ENCODE measurements around the gene TEX26.

The TEX26 gene

GRCh38 chr13:30976025-30976424 is 43.6 kb downstream of the TEX26 start:
- no peak for DNase-seq (ENCODE audit: low read depth in 2 of 2)

DNA sequence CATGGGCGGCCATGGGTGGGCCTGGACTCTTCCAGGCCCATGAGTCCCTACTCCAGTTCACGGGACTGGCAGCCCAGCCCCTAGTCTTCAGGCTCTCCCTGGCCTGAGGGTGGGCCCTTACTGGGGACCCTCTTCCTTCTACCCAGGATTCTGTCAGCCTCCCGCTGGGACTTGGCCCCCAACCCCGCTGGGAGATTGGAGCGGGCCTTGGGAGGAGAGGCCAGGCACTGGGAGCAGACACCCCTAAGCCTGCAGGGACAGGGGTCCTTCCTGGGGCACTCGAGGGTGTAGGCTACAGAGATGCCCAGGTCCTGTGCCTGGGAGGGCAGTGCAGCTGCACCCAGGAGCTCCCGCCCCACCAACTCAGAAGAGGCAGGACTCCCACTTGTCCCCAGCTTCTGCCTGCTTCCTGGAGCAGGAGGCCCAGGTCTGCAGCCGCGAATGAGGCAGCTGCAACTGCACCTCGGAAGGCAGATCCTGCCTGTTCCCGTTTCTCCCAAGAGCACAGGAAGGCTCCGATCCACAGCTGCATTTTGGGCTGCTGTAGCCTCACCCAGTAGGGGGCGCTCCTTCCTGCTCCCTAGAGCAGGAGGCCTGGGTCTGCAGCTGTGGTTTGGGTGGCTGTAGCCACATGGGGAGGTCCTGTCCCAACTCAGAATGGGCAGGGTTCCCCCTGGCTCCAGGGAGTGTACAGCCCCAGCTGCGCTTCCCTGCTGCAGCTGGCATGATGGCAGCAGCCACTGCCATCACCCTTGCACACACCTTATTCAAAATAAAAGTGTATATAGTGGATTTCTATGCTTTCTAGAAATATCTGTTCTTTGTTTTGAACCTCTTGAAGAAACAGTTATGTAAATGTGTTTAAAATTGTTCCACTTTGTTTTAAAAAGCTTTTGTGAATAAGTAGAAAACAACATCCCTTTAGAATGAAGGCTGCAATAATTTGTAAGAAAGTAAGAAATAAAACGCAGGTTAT is 46.8 kb downstream of the TEX26 start:
- DNase-seq (ENCODE audit: low read depth in 2 of 2): peak; percentile 23 to 43

- no peak for DNase-seq (ENCODE audit: low read depth in 2 of 2)
These were observed 50.0 kb downstream of the TEX26 start for GRCh38 chr13:30982506-30982905.

- DNase-seq (ENCODE audit: low read depth in 2 of 2): no peak
These were observed 50.5 kb downstream of the TEX26 start for GRCh38 chr13:30982906-30983305.

DNA sequence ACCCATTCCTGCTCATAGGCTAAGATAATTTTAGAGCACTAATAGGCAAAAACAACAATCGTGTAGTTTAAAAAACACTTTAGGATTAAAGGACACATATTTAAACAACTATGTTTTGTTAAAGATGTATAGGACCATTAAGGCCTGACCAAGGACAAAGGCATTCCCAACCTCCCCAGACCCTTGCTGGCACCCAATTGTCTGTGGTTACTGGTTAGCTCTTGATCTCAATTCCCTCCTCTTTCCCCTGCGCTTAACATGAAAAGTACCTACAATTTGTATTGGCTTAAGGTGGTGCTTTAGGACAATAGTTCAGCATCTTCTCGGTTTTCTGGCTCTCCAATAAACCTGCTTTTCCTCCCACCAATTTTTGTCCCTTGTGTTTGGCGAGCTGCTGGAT is 51.0 kb downstream of the TEX26 start:
- DNase-seq (ENCODE audit: low read depth in 2 of 2): no peak

DNA sequence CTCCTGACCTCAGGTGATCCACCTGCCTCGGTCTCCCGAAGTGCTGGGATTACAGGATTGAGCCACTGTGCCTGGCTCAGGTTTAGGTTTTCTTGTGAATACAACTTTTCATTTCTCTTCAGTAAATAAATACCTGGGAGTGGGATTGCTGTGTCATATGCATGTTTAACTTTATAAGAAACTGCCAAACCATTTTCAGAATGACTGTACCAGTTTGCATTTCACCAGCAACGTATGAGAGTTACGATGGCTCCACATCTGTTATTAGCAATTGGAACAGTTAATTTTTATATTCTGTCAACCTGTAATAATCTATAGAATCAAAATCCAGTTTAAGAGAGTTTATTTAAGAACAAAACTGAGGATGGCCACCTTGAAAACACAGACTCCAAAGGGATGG is 52.2 kb downstream of the TEX26 start:
- DNase-seq (ENCODE audit: low read depth in 2 of 2): no peak

GRCh38 chr13:30985637-30986205 is 53.3 kb downstream of the TEX26 start:
- DNase-seq (ENCODE audit: low read depth in 2 of 2): no peak

DNA sequence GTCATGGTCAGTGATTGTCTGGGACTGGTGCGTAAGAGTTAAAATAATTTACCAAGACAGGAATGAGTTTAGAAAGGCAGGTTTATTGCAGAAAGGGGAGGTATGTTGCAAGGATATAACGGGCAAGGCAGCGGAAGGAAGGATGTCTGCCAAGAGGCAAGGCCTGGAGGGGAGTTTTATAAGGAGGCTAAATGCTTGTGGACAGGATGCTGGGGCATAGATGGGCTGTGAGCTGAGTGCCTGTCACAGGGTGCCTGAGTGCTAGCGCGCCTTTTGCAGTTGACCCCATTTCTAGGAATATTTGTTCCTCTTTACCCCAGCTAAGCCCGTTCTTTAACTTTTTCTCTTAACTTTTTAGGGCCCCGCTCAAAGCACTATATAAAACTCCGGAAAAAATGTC is 58.7 kb downstream of the TEX26 start:
- no peak for DNase-seq (ENCODE audit: low read depth in 2 of 2)

GRCh38 chr13:30991922-30992321 is 59.5 kb downstream of the TEX26 start:
- no peak for DNase-seq (ENCODE audit: low read depth in 2 of 2)

DNA sequence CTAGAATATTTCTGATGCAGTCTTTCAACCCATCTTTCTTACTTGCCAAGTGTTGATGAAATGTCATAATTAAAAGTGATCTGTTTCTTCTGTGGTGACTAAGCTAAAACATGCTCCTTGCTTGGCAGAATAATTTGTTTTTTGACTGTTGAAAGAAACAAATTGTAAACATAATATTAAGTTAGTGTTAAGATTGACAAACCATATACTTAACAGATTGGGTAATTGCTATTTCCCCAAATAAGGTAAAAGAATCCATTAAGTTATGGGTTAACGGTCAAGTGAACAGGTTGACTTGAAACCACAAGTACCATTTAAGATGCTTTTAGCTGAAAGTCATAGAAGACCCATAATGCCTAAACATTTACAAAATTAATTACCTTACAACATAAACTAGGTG is 62.9 kb downstream of the TEX26 start:
- no peak for DNase-seq (ENCODE audit: low read depth in 2 of 2)

- DNase-seq (ENCODE audit: low read depth in 2 of 2): no peak
These were observed 65.2 kb downstream of the TEX26 start for GRCh38 chr13:30997697-30998096.

- DNase-seq (ENCODE audit: low read depth in 2 of 2): no peak
These were observed 66.0 kb downstream of the TEX26 start for GRCh38 chr13:30998136-30999088.

- no peak for DNase-seq (ENCODE audit: low read depth in 2 of 2)
These were observed 68.4 kb downstream of the TEX26 start for GRCh38 chr13:31000889-31001288.

GRCh38 chr13:31001647-31002046 is 69.2 kb downstream of the TEX26 start:
- DNase-seq (ENCODE audit: low read depth in 2 of 2): no peak

DNA sequence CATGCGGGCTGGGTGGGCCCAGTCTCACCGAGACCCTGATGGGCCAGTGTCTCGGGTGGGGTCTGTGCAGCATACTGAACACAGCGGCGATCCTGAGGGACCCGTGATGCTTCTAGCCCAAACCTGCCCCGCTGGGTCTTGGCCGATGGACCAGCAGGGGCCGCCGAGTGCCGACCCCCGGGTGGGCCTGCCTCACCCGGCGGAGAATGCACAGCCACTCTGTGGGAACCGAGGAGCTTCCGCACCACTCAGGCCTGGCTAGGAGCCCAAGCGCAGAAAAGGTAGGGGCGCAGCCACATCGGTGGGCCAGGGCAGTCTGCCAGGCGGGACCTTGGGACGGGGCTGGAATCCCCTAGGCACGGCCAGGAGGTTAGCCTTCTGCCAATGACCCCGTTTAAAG is 72.6 kb downstream of the TEX26 start:
- DNase-seq (ENCODE audit: low read depth in 2 of 2): no peak

DNA sequence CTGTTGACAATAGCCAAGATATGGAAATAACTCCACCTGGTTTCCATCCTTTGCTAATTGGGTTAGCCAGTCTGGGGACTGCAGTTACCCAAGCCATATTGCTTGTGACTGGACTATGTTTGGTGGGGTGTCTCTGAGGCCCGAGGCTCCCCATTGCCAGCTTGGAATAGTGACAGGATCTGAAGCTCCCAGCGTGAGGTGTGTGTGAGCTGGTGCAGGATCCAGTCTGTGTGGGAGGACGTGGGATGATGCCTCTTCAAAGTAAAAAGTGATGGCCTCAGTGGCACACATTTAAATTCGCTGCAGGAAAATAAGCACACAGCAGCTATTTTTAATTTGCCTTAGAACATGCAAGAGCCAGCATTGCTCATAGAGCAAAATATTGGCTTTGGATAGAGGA is 75.0 kb downstream of the TEX26 start:
- DNase-seq (ENCODE audit: low read depth in 2 of 2): no peak

DNA sequence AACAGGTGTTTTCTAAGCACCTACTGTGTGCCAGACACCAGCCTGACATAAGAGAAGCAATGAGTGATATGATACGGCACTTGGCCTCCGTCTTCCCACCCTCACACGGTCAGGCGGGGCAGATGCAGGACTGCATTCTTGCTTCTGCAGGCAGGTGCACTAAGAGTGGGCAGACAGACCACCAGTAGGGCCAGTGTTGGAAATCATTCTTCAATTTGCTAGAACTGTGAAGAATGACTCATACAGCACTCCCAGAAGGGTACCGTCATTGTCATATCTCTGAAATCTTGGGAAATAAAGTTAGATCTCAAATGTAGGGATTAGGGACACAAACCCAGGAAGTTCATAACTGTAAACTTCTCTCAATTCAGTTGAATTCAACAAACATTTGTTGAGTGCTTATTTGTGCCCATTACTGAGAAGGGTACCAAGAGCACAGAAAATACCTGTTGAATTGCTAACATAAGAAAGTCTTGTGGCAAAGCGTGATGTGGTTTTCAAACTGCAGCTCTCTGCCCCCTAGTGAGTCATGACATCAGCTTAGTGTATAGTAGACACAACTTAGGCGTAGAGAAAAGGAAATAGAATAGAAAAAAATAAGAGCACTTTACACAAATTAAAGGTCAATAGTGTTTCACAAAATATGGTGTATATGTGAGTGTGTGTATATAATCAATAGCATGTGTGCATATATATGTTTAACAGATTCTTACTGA is 76.1 kb downstream of the TEX26 start:
- no peak for DNase-seq (ENCODE audit: low read depth in 2 of 2)

DNA sequence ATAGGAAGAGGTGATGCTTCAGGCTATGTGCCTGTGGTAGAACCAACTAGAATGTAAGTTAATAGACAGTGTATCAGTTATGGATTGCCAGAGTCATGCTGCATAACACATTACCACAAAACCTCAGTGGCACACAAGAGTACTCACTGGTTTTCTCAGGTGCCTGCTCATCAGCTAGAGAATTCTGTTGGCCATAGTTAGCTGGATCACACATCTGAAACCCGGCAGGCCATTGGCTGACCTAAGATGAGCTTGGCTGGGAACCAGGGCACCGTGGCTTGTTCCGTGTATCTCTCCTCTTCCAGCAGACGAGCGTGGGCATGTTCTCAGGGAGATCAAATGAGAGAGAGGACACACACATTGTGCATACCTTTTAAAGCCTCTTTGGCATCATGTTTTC is 76.7 kb downstream of the TEX26 start:
- no peak for DNase-seq (ENCODE audit: low read depth in 2 of 2)

- no peak for DNase-seq (ENCODE audit: low read depth in 2 of 2)
These were observed 77.8 kb downstream of the TEX26 start for GRCh38 chr13:31010296-31010695.

DNA sequence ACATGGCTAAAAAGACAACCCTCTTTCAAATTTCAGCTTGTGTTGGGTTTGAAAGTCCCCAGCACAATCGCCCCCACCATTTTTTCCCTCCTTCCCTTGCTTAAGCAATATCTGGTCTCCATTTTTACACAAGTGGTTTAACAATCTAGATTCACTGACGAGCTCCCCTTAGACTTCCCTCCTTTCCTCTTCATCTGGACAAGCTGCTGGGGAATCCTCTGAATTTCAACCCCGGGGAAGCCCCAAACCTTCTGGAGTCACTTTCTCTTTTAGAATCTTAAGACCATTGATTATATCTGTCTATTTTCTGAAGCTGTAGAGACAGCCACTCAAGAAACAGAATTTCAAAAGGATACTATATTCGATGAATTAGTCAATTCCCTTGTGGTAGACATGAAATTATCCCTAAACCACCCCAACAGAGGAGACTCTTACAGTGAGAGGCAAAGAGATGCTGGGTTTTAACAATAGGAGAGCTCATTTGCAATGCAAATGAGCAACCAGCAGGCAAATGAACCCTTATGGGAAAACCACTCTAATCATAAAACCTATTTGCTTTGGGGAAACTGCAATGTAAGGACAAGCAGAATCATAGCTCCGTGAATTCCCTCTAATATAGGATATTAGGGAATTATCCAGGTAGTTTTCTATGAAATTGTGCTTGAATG is 78.9 kb downstream of the TEX26 start:
- DNase-seq (ENCODE audit: low read depth in 2 of 2): no peak
